Breast epithelium (tissue), 4 donors: ENCODE measurements around the gene CHN1. TPM values are rescaled to one million over a fixed set of nuclear protein-coding genes. Genes with fewer than 3 reads are reported as not detected.
A peak's percentile ranks its signal among the peaks of the same experiment; 100 is the strongest.

Experiments
- DNase-seq, 2 donors: peaks; one replicate each; pipeline ENCODE4 v3.0.0-alpha.2; 2019; ENCODE audit warnings: low spot score in 2 of 2
- H3K27ac ChIP-seq, 2 donors: fragments of 200-600 bp; sonication (generic) in 1 of 2; one replicate each; pipeline ENCODE4 v1.5.1; 2016 to 2019; ENCODE audit warnings: mild to moderate bottlenecking in 1 of 2
- H3K27me3 ChIP-seq, 2 donors: fragments of 200-600 bp; sonication (generic) in 1 of 2; one replicate each; pipeline versions ENCODE4 v1.5.1 to v1.6.0; 2017 to 2019; ENCODE audit warnings: control low read depth in 1 of 2, mild to moderate bottlenecking in 1 of 2
- H3K36me3 ChIP-seq: fragments of 200-600 bp; one replicate; pipeline ENCODE4 v1.5.1; 2019
- H3K4me1 ChIP-seq, 2 donors: fragments of 200-600 bp; sonication (generic); one replicate each; pipeline ENCODE4 v1.5.1; 2016 to 2019; ENCODE audit warnings: control low read depth in 1 of 2
- H3K4me3 ChIP-seq, 3 donors: fragments of 200-600 bp; sonication (generic); 1 replicate in 2 of 3; 2 replicates in 1 of 3; pipeline ENCODE4 v1.5.1; 2016 to 2019; ENCODE audit warnings: mild to moderate bottlenecking in 3 of 3, moderate library complexity in 2 of 3
- H3K9me3 ChIP-seq, 2 donors: fragments of 200-600 bp; sonication (generic) in 1 of 2; one replicate each; pipeline ENCODE4 v1.5.1; 2016 to 2019; ENCODE audit warnings: control low read depth in 1 of 2
- CTCF ChIP-seq, 3 donors: fragments of 450-650 bp; IDR thresholded peaks; one replicate each; pipeline ENCODE4 v1.5.1; 2016 to 2017; ENCODE audit warnings: antibody characterized with exemption in 3 of 3, mild to moderate bottlenecking in 3 of 3, moderate library complexity in 3 of 3
- POLR2A ChIP-seq: fragments of 450-650 bp; IDR thresholded peaks from one replicate; pipeline ENCODE4 v1.6.1; 2016; ENCODE audit warnings: antibody characterized with exemption, mild to moderate bottlenecking, moderate library complexity
- POLR2AphosphoS5 ChIP-seq, 3 donors: sonication (generic); formaldehyde crosslinking; IDR thresholded peaks; one replicate each; pipeline ENCODE4 v1.6.1; 2017; ENCODE audit warnings: antibody characterized with exemption in 3 of 3
- intact Hi-C: fragments of 100-400 bp; cut with DNase I; formaldehyde crosslinking; loops from one replicate; pipeline ENCODE4 v1.15.1; 2023; ENCODE audit warnings: low total_unique reads
- total RNA-seq, 3 donors: library from RNA; depleted of rRNA; stranded (reverse); fragments of >200 nt; gene quantifications; one replicate each; pipeline ENCODE4 v1.1.0, GENCODE V29; 2016

Gene CHN1
- total RNA-seq, 3 donors from 2014 or later, result 9.8 to 14.7 (median 13.4) TPM

- Histone ChIP-seq H3K27ac (no peak overlapping the region), H3K36me3 (no peaks in the 10 kb centered on the region), H3K27me3 (no peaks in the 10 kb centered on the region), H3K9me3 (no peaks in the 10 kb centered on the region), H3K4me3 (no peak overlapping the region), H3K4me1 (no peaks in the 10 kb centered on the region)
- TF ChIP-seq POLR2AphosphoS5 (IDR thresholded peaks at IDR 0.05) (no peak), POLR2A (no peak), CTCF (IDR thresholded peaks at IDR 0.05) (no peak)
- intact Hi-C loops, result loop anchor here (2.0 kb wide), 1 partner anchor 49 kb away; no protein-coding TSS in a partner anchor
- DNase-seq, result no peak
Observed at GRCh38 chr2:174791746-174792280, 213.4 kb downstream of the CHN1 start.

DNA sequence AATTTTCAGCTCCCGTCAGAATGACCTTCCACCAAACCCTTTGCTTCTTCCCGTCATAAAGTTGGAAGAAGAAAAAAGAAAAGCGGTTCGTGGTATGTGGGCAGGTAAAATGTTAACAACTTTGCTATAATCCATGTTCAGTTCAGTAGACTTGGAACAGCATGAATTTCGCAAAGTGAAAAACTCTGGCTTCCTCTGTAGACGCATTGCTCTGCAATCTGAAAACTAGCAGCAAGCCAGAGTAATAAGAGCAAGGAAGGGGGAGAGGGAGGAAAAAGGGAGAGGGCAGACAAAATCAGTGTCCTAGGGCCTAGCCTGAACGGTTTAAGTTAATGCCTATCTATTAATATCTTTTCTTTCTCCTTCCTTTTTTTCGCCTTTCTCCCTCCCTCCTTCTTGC, 214.2 kb downstream of the CHN1 start:
- Histone ChIP-seq H3K36me3 (no peaks in the 10 kb centered on the region), H3K27me3 (no peaks in the 10 kb centered on the region), H3K27ac (no peak overlapping the region), H3K4me3 (no peak overlapping the region), H3K4me1 (no peaks in the 10 kb centered on the region), H3K9me3 (no peaks in the 10 kb centered on the region)
- TF ChIP-seq POLR2A, result no peak
- intact Hi-C loops, result loop anchor here (2.0 kb wide), 1 partner anchor 50 kb away; no protein-coding TSS in a partner anchor
- DNase-seq, result no peak

DNA sequence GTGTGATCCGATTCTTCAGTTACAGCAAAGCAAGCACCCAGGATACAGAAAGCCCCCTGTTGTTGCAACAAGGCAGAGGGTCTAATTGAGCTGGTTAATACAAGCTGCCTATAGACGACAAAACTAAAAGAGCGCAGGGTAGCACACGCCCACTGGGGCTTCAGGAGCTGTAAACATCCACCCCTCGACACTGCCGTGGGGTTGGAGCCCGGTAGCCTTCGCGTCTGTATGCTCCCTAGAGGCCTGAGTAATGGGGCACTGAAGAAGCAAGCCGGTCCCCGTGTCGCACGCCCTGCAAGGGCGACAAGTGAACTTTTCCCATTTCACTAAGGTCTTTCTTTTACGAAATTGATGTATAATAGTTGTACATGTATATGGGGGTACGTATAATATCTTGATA, 216.2 kb downstream of the CHN1 start:
- Histone ChIP-seq H3K4me3 (no peak overlapping the region), H3K27ac (no peak overlapping the region), H3K27me3 (no peaks in the 10 kb centered on the region), H3K36me3 (no peaks in the 10 kb centered on the region), H3K4me1 (no peaks in the 10 kb centered on the region), H3K9me3 (no peaks in the 10 kb centered on the region)
- no peak for TF ChIP-seq POLR2AphosphoS5 (IDR thresholded peaks at IDR 0.05)
- no peak for TF ChIP-seq POLR2A
- TF ChIP-seq CTCF (IDR thresholded peaks at IDR 0.05), result no peak
- DNase-seq, result no peak
- intact Hi-C loops, result no loop called here

GRCh38 chr2:174788291-174788929, 216.8 kb downstream of the CHN1 start:
- DNase-seq, result no peak
- TF ChIP-seq POLR2A (no peak), POLR2AphosphoS5 (IDR thresholded peaks at IDR 0.05) (no peak), CTCF (IDR thresholded peaks at IDR 0.05) (no peak)
- Histone ChIP-seq H3K27me3 (no peaks in the 10 kb centered on the region), H3K4me1 (no peaks in the 10 kb centered on the region), H3K36me3 (no peaks in the 10 kb centered on the region), H3K27ac (no peak overlapping the region), H3K9me3 (no peaks in the 10 kb centered on the region), H3K4me3 (no peak overlapping the region)
- intact Hi-C loops, result no loop called here

- Histone ChIP-seq H3K9me3 (no peaks in the 10 kb centered on the region), H3K27ac (peak overlapping the region in 1 of 2 donors; percentile 21), H3K36me3 (no peaks in the 10 kb centered on the region), H3K4me3 (no peak overlapping the region), H3K27me3 (no peaks in the 10 kb centered on the region), H3K4me1 (no peaks in the 10 kb centered on the region)
- no peak for DNase-seq
- intact Hi-C loops, result no loop called here
- TF ChIP-seq POLR2A (no peak), CTCF (IDR thresholded peaks at IDR 0.05) (no peak)
Observed at GRCh38 chr2:174787487-174788205, 217.5 kb downstream of the CHN1 start.
